Colonic mucosa (tissue), 4 donors: Measurements from ENCODE around the gene DAB2IP. TPM values are rescaled to one million over a fixed set of nuclear protein-coding genes. Genes with fewer than 3 reads are reported as not detected.
"Not testable (repeated sequence)": the region's sequence is repeated elsewhere in the genome, so short reads cannot be mapped to it uniquely, and the experiment has no call there.

ENCODE experiments used
- DNase-seq: peaks from one replicate; pipeline ENCODE4 v3.0.0-alpha.2; 2020
- H3K27ac ChIP-seq: fragments of 200-600 bp; one replicate; pipeline ENCODE4 v1.8.0; 2021
- H3K27me3 ChIP-seq: fragments of 200-600 bp; one replicate; pipeline ENCODE4 v1.8.0; 2021
- H3K36me3 ChIP-seq: fragments of 200-600 bp; one replicate; pipeline ENCODE4 v1.8.0; 2021
- H3K4me1 ChIP-seq: fragments of 200-600 bp; one replicate; pipeline ENCODE4 v1.8.0; 2021; ENCODE audit warnings: mild to moderate bottlenecking
- H3K4me3 ChIP-seq: fragments of 200-600 bp; one replicate; pipeline ENCODE4 v1.8.0; 2021
- H3K9ac ChIP-seq, 2 donors: one replicate each; pipeline ENCODE4 v1.7.0; 2013; ENCODE audit warnings: control low read depth in 2 of 2, low read depth in 2 of 2, low read length in 2 of 2
- H3K9me3 ChIP-seq: fragments of 200-600 bp; one replicate; pipeline ENCODE4 v1.8.0; 2021
- CTCF ChIP-seq: fragments of 200-600 bp; IDR thresholded peaks from one replicate; pipeline ENCODE4 v1.8.0; 2022; ENCODE audit warnings: antibody characterized with exemption, mild to moderate bottlenecking
- intact Hi-C: fragments of 100-400 bp; cut with DNase I; formaldehyde crosslinking; loops from one replicate; pipeline ENCODE4 v1.14.1; 2022
- total RNA-seq, 2 donors: library from RNA; stranded (reverse); fragmentation: NEBNext Ultra II Directional in 1 of 2; extraction: Animal tissue kit (Norgen Biotek cat#: 25700) in 1 of 2; gene quantifications; one replicate each; pipeline ENCODE4 v1.2.1, GENCODE V29; 2021
- donor health status: healthy.
- donor health status: DM: no; HTN: no; CAD: no.
- donor health status: DM: no; HTN: no; CAD: no.

DAB2IP gene
- total RNA-seq, 2 donors from 2014 or later, result 126 to 130 TPM

GRCh38 chr9:121786998-121787422, 135.6 kb downstream of the DAB2IP start:
- Histone ChIP-seq H3K27me3 (no peaks in the 10 kb centered on the region), H3K9me3 (no peaks in the 10 kb centered on the region), H3K27ac (no peak overlapping the region), H3K4me1 (no peaks in the 10 kb centered on the region), H3K9ac (no peak overlapping the region), H3K36me3 (peaks cover 14% of the 10 kb centered on the region), H3K4me3 (no peak overlapping the region)
- no peak for DNase-seq
- TF ChIP-seq CTCF, result no peak
- intact Hi-C loops, result no loop called here

GRCh38 chr9:121788686-121789366, 137.4 kb downstream of the DAB2IP start:
- Histone ChIP-seq H3K27ac (no peak overlapping the region), H3K9me3 (no peaks in the 10 kb centered on the region), H3K4me3 (no peak overlapping the region), H3K27me3 (no peaks in the 10 kb centered on the region), H3K4me1 (no peaks in the 10 kb centered on the region), H3K9ac (no peak overlapping the region), H3K36me3 (no peaks in the 10 kb centered on the region)
- no peak for TF ChIP-seq CTCF
- DNase-seq, result no peak
- intact Hi-C loops, result no loop called here

GRCh38 chr9:121790841-121791240, 139.4 kb downstream of the DAB2IP start:
- Histone ChIP-seq H3K27ac (no peak overlapping the region), H3K9me3 (no peaks in the 10 kb centered on the region), H3K4me1 (no peaks in the 10 kb centered on the region), H3K27me3 (no peaks in the 10 kb centered on the region), H3K9ac (no peak overlapping the region), H3K36me3 (no peaks in the 10 kb centered on the region), H3K4me3 (no peak overlapping the region)
- DNase-seq, result no peak
- no peak for TF ChIP-seq CTCF
- intact Hi-C loops, result no loop called here

- DNase-seq, H3K36me3 ChIP-seq, intact Hi-C loops, H3K27ac ChIP-seq, H3K4me3 ChIP-seq, H3K9ac ChIP-seq, H3K4me1 ChIP-seq, H3K27me3 ChIP-seq, H3K9me3 ChIP-seq: not testable (repeated sequence)
Observed at GRCh38 chr9:121792476-121792875, 141.0 kb downstream of the DAB2IP start.

GRCh38 chr9:121794334-121794733, 142.9 kb downstream of the DAB2IP start:
- DNase-seq, intact Hi-C loops, H3K27me3 ChIP-seq, H3K9ac ChIP-seq, H3K27ac ChIP-seq, H3K4me3 ChIP-seq, H3K36me3 ChIP-seq, H3K4me1 ChIP-seq, H3K9me3 ChIP-seq: not testable (repeated sequence)

- Histone ChIP-seq H3K36me3 (no peaks in the 10 kb centered on the region), H3K9me3 (no peaks in the 10 kb centered on the region), H3K4me1 (no peaks in the 10 kb centered on the region), H3K27me3 (no peaks in the 10 kb centered on the region), H3K9ac (no peak overlapping the region), H3K27ac (no peak overlapping the region), H3K4me3 (no peak overlapping the region)
- intact Hi-C loops, result no loop called here
- DNase-seq, result no peak
- TF ChIP-seq CTCF, result no peak
Observed at GRCh38 chr9:121797081-121797480, 145.6 kb downstream of the DAB2IP start.
